ENCODE results near the gene B3GALT5. TPM values are rescaled to one million over a fixed set of nuclear protein-coding genes. Genes with fewer than 3 reads are reported as not detected.

Gene B3GALT5
- total RNA-seq, 1 donor from 2014 or later: 2.5 TPM

- Histone ChIP-seq H3K4me1 (ENCODE audit: insufficient read depth, low read length) (no peaks in the 10 kb centered on the region), H3K27me3 (ENCODE audit: insufficient read depth, low read length) (no peaks in the 10 kb centered on the region), H3K27ac (ENCODE audit: low read depth, low read length) (peak overlapping the region; percentile 43), H3K9ac (ENCODE audit: low read length) (no peak overlapping the region), H3K79me2 (ENCODE audit: insufficient read depth, low read length) (no peaks in the 10 kb centered on the region), H4K20me1 (ENCODE audit: insufficient read depth, low read length) (no peaks in the 10 kb centered on the region), H2AFZ (ENCODE audit: low read depth, low read length) (no peak overlapping the region), H3K4me2 (ENCODE audit: low read length) (peak overlapping the region; percentile 23), H3K4me3 (ENCODE audit: insufficient read depth, low read depth, low read length) (no peak overlapping the region), H3K36me3 (ENCODE audit: insufficient read depth, low read length) (no peaks in the 10 kb centered on the region), H3K9me3 (ENCODE audit: insufficient read depth, low read depth, low read length) (no peaks in the 10 kb centered on the region)
- Mint-ChIP-seq H3K27ac (ENCODE audit: unreplicated experiment) (no peak overlapping the region), H3K27me3 (ENCODE audit: low read depth, unreplicated experiment) (no peaks in the 10 kb centered on the region), H3K4me1 (ENCODE audit: low read depth, unreplicated experiment) (peaks cover 7% of the 10 kb centered on the region), H3K4me3 (ENCODE audit: unreplicated experiment) (no peak overlapping the region), H3K36me3 (ENCODE audit: low read depth, unreplicated experiment) (no peaks in the 10 kb centered on the region), H3K9me3 (ENCODE audit: unreplicated experiment) (peaks cover 9% of the 10 kb centered on the region)
- peak; percentile 92 for DNase-seq (ENCODE audit: low read depth)
- peak; percentile 90 for FAIRE-seq
- no peak for TF ChIP-seq EZH2 (IDR thresholded peaks at IDR 0.05; ENCODE audit: insufficient read depth, low read length)
- TF ChIP-seq CTCF (IDR thresholded peaks at IDR 0.05; ENCODE audit: insufficient read depth, low read depth, low read length): no peak
Observed at GRCh38 chr21:39681845-39682244, 69.1 kb downstream of the B3GALT5 start.

DNA sequence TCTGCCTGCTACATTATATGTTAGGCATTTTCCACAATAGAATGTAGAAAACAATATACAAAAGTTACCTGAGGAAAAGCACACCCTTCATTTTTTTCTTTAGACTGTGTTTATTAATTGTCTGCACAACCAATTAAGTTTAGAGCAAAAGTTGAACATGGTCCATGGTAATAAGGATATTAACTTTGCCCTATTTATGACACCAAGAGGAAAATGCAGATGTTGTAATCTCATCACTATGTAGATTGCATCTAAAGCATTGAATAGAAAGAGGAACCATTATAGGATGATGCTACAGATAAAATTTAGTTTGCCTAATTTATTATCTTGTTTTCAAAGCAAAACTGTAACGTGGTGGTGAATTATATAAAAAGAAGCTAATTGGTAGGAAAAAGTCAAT is 72.5 kb downstream of the B3GALT5 start:
- Histone ChIP-seq H3K79me2 (ENCODE audit: insufficient read depth, low read length) (no peaks in the 10 kb centered on the region), H4K20me1 (ENCODE audit: insufficient read depth, low read length) (no peaks in the 10 kb centered on the region), H3K4me1 (ENCODE audit: insufficient read depth, low read length) (no peaks in the 10 kb centered on the region), H2AFZ (ENCODE audit: low read depth, low read length) (no peak overlapping the region), H3K36me3 (ENCODE audit: insufficient read depth, low read length) (no peaks in the 10 kb centered on the region), H3K9me3 (ENCODE audit: insufficient read depth, low read depth, low read length) (no peaks in the 10 kb centered on the region), H3K27ac (ENCODE audit: low read depth, low read length) (no peak overlapping the region), H3K4me2 (ENCODE audit: low read length) (no peak overlapping the region), H3K27me3 (ENCODE audit: insufficient read depth, low read length) (no peaks in the 10 kb centered on the region), H3K9ac (ENCODE audit: low read length) (no peak overlapping the region), H3K4me3 (ENCODE audit: insufficient read depth, low read depth, low read length) (no peak overlapping the region)
- DNase-seq (ENCODE audit: low read depth): no peak
- H3K9me3 Mint-ChIP-seq (ENCODE audit: unreplicated experiment): peaks cover 4% of the 10 kb centered on the region
- H3K4me1 Mint-ChIP-seq (ENCODE audit: low read depth, unreplicated experiment): peaks cover 7% of the 10 kb centered on the region
- H3K4me3 Mint-ChIP-seq (ENCODE audit: unreplicated experiment): no peak overlapping the region
- H3K27me3 Mint-ChIP-seq (ENCODE audit: low read depth, unreplicated experiment): no peaks in the 10 kb centered on the region
- H3K36me3 Mint-ChIP-seq (ENCODE audit: low read depth, unreplicated experiment): no peaks in the 10 kb centered on the region
- H3K27ac Mint-ChIP-seq (ENCODE audit: unreplicated experiment): no peak overlapping the region
- FAIRE-seq: no peak
- TF ChIP-seq EZH2 (IDR thresholded peaks at IDR 0.05; ENCODE audit: insufficient read depth, low read length) (no peak), CTCF (IDR thresholded peaks at IDR 0.05; ENCODE audit: insufficient read depth, low read depth, low read length) (no peak)

DNA sequence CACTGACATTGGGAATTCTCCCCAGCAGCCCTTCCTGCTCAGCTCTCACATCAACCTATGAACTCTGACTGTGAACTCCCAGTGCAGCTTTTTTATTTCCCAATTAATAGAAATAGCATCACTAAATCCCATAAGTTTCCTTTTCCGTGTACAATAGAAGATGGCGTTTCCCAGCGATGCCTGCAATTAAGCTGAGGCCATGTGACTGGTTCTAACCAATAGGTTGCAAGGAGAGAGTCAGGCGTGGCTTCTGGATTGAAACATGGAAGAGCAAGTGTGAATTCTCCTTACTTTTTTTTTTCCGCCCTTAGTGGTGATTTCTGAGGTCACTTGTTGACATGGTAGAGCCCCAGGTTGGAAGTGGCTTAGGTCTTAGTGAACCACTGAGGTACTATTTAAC is 73.3 kb downstream of the B3GALT5 start:
- H3K27ac Mint-ChIP-seq (ENCODE audit: unreplicated experiment): no peak overlapping the region
- H4K20me1 ChIP-seq (ENCODE audit: insufficient read depth, low read length): no peaks in the 10 kb centered on the region
- H3K79me2 ChIP-seq (ENCODE audit: insufficient read depth, low read length): no peaks in the 10 kb centered on the region
- no peak for TF ChIP-seq CTCF (IDR thresholded peaks at IDR 0.05; ENCODE audit: insufficient read depth, low read depth, low read length)
- TF ChIP-seq EZH2 (IDR thresholded peaks at IDR 0.05; ENCODE audit: insufficient read depth, low read length): no peak
- no peaks in the 10 kb centered on the region for H3K36me3 Mint-ChIP-seq (ENCODE audit: low read depth, unreplicated experiment)
- no peak overlapping the region for H3K9ac ChIP-seq (ENCODE audit: low read length)
- peaks cover 4% of the 10 kb centered on the region for H3K9me3 Mint-ChIP-seq (ENCODE audit: unreplicated experiment)
- no peak for FAIRE-seq
- no peak overlapping the region for H3K27ac ChIP-seq (ENCODE audit: low read depth, low read length)
- no peaks in the 10 kb centered on the region for H3K4me1 ChIP-seq (ENCODE audit: insufficient read depth, low read length)
- no peak for DNase-seq (ENCODE audit: low read depth)
- no peak overlapping the region for H3K4me3 Mint-ChIP-seq (ENCODE audit: unreplicated experiment)
- no peaks in the 10 kb centered on the region for H3K36me3 ChIP-seq (ENCODE audit: insufficient read depth, low read length)
- H3K4me3 ChIP-seq (ENCODE audit: insufficient read depth, low read depth, low read length): no peak overlapping the region
- no peak overlapping the region for H2AFZ ChIP-seq (ENCODE audit: low read depth, low read length)
- H3K9me3 ChIP-seq (ENCODE audit: insufficient read depth, low read depth, low read length): no peaks in the 10 kb centered on the region
- no peak overlapping the region for H3K4me2 ChIP-seq (ENCODE audit: low read length)
- no peaks in the 10 kb centered on the region for H3K27me3 Mint-ChIP-seq (ENCODE audit: low read depth, unreplicated experiment)
- no peaks in the 10 kb centered on the region for H3K27me3 ChIP-seq (ENCODE audit: insufficient read depth, low read length)
- peaks cover 7% of the 10 kb centered on the region for H3K4me1 Mint-ChIP-seq (ENCODE audit: low read depth, unreplicated experiment)
